NCI-H82 treated with DMSO at 0.1 percent for 48 hours (cell line): Measurements from ENCODE around the gene GMCL2.

ENCODE experiments used
- DNase-seq: peaks from one replicate; lab custom pipeline; 2025; ENCODE audit not compliant: unreplicated experiment; lab: John Stamatoyannopoulos, UW

The GMCL2 gene

DNA sequence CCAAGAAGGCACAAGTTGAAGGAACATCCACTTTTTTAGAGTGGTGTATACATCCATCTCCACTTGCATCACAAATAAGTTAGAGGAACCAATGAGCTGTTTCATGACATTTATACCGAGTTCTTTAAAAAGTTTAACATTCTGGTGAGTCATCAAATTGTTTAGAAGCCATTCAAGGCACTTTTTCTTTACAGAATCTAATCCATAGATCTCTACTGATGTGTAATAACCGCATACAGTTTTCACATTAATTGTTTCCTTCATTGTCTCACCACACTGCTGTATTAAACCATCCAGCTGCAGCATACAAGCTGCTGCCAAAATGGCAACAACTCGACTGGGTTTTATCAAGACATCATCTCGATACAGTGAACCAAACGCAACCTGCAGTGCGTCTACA, 744 bp downstream of the GMCL2 start:
- no peak for DNase-seq

DNA sequence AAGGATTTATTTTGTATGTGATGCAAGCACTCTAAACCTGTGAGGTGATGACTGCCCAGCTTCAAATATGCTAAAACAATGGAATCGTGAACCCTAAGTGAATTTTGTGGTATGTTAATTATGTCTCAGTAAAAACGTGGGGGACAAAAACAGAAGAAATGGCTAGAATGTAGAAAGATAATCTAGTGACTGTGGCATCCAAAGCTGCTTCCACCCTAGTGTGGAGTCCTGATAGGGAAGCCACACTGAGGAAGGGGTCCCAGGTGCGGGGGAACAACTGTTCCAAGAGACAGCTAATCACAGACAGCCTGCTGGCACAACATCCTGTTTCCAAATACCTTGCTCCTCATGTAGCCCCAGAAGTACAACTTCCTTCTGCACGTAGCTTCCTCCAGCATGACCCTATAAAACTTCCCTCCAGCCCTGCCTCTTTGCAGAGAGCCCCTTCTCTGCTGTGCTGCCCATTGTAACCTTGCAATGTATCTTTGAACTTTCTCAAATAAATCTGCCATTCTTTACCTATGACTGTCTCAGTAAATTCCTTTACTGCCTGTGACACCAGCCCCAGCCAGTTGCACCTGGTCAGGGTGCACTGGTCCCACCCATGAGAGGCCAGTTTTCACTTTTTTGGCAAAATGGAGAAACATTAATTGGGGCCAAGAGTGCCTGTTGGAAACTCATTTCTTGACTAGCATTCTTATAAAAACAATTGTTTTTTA, 4.9 kb downstream of the GMCL2 start:
- no peak for DNase-seq

DNA sequence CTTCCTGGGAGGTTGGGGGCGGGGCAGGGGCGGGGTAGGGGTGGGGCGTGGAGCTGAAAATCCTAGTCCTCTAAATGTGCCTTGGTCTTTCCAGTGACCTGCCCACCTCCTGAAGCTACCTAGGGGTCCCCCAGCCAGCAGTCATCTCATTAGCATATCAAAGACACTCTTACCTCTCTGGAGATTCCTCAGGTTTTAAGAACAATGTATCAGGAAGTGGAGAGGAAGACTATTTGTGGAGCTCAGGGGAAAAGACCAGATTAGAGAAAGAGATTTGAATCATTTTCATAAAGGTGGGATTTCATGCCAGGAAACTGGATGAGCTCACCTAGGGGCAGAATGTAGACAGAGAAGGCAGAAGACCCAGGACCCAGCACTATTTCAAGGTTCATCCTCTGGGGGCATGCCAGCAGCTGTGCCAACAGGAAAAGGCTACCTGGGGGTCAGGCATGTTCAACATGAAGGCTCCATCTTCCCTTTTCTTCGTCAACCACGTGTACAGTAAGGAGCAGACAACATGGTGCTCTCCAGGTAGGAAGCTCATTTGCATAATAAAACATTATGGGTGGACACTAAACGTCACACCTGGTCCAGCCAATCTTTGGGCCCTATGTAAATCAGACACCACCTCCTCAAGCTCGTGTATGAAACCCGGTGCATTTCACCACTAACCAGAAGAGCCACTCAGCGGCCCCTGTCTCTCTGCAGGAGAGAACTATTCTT, 6.9 kb downstream of the GMCL2 start:
- no peak for DNase-seq

DNA sequence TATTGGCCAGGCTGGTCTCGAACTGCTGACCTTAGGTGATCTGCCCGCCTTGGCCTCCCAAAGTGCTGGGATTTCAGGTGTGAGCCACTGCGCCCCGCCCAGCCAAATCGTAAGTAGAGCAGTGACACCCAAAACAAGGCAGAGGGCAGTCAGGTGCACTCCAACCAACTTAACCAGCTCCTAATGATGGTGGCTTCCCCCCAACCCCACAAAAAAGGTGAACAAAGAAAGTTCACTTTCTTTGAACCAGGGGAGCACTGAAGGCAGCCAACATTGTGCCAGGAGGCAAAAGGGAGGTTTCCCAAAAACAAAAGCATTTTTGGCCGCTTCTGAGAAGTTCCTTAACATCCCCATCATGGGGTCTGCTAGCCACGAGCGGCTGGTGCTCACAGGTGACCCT, 9.6 kb downstream of the GMCL2 start:
- no peak for DNase-seq

DNA sequence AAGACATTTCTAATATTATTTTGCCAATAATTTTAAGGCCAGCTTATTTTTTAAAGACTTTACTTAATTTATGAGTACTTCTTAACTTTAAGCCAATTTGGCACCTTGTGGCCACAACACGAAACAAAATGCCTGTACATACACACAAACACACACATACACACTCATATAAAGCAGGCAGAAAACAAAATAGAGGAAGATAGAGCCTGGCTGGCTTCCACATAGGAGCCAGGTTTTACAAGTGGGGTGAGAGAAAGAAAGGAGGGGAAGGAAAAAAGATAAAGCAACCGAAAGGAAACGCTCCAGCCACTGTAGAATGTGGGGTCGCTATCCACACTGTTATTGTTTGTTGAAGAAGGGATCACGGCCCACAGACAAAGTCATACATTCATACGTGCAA, 10.4 kb downstream of the GMCL2 start:
- no peak for DNase-seq

DNA sequence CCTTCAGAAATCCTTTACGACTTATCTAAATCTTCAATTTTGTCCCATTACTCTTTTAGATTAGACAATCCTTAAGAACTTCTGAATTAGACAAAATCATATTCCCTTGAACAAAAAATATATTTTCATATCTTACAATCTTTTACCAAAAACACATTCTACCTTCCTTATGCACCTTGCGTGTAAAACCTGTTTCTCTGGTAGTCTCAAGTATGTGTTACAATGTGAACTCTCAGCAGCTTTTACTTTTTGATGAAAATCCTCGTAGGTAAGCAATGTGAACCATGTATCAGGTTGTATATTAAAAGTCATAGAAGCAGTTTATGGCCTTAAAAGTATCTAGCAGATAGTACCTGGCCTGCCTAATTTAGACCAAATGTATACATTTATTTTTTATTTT, 12.7 kb downstream of the GMCL2 start:
- no peak for DNase-seq

DNA sequence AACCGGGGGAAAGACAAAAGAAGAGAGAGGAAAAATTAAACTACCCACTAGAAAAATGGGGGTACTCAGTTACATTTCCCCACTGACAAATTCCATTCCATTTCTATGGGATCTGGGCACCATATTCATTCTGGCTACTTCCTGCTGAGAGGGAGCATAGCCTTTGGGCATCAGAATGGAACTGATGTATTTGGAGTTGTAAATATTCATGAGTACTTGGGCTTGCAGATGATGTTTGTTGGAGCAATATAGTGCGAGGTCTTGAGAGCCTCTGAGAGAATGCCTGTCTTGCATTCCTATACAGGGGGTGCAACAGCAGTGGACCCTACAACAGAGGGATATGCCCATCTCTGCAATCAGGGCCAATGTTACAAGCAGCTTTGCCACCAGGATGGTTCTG, 16.7 kb downstream of the GMCL2 start:
- DNase-seq, result no peak

DNA sequence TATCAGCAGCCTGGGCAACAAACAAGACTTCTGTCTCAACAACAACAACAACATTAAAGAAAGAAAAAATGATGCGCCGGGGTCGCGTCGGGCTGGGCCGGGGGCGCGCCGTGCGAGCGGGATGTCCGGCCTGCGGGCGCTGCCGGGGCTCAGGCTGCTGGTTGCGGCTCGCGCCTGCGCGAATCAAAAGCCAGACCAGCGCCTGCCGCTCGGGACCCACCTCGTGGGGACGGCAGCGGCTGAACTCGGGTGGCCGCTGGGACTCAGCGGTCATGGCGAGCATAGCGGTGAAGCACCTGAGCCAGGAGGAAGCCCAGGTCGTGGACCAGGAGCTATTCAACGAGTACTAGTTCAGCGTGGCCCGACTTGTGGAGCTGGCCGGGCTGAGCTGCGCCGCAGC, 21.6 kb downstream of the GMCL2 start:
- no peak for DNase-seq

DNA sequence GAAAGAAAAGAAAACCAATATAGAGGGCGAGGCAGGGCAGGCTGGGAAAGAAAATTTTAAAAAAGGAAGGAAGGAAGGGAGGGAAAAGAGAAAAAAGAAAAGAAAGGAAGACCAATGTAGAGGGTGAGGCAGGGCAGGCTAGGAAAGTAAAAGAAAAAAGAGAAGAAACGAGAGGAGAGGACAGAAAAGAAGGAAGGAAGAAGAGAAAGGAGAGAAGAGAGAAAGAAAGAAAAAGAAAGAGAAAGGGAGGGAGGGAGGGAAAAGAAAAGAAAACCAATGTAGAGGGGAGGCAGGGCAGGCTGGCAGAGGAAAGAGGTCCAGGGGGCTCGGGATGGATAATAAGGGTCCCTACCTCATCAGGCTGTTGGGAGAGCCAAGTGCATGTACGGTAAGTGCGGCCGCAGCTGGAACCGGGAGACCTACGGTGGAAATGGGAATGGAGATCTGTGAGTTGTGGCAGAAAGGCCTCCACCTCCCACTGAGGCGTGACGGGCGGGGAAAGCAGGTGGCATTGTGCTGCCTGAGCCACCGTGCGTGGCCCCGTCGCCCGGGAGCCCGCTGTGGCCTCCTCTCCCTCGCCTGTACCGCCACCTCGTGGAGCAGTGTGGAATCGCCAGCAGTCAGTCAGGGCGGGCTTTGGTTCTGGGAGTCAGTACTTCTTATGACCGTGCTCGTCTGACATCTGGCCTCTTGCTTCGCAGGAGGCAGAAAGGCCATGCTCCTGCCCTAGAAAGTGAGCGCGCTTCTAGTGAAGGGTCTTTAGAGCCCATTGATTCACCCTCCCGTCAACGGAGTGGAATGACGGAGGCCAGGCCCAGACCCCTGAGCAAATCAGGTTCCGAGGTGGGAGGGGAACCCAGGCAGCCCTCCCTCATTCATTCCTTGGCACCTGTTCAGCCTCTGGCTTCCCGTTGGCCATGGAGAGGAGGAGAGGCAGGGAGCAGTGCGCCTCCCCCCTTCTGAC, 23.1 kb downstream of the GMCL2 start:
- peak; percentile 76 for DNase-seq

DNA sequence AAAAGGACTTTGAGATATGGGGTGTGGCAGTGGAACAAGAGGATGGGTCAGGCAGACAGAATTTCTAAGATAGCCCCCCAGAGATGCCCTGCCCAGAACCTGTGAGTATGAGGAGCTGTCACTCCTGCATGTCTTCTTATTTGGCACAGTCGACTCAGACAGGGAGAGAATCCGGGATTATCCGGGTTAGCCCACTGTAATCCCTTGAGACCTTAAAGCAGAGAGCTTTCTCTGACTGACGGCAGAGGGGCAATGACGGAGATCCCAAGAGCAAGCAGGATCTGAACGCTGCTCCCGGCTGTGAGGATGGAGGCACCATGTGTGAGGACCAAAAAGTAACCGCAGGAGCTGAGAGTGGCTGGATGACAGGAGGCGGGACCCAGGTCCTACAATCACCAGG, 24.7 kb downstream of the GMCL2 start:
- DNase-seq, result peak; percentile 90

DNA sequence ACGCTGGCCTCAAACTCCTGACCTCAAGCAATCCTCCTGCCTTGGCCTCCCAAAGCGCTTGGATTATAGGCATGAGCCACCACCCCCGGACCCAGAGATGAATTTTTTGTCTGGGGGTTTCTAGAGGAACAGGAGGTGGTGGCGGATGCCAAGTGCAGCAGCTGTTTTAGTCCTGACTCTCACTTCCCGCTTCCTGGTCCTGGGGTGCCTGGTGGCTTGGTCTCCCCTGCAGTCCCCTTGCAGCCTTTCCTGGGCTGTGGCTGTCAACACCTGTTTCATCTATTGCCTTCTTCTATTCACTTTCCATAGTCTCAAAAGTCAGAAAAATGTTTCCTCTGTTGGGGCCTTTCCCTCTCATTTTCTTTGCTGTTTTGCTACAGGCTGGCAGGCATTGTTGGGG, 27.0 kb downstream of the GMCL2 start:
- DNase-seq, result no peak

DNA sequence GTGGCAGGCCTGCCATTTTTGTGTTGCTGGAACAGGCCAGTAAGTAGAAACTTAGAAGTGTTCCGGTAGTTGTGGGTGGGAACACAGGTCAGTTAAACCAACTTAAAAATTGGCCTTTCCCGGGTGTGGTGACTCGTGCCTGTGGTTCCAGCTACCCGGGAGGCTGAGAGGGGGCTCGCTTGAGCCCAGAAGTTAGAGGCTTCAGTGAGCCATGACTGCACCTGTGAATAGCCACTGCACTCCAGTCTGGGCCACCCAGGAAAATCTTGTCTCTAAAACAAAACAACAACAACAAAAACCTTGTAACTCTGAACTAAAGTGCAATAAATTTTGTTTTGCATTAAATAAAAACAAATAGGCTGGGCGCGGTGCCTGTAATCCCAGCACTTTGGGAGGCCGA, 32.1 kb downstream of the GMCL2 start:
- no peak for DNase-seq

DNA sequence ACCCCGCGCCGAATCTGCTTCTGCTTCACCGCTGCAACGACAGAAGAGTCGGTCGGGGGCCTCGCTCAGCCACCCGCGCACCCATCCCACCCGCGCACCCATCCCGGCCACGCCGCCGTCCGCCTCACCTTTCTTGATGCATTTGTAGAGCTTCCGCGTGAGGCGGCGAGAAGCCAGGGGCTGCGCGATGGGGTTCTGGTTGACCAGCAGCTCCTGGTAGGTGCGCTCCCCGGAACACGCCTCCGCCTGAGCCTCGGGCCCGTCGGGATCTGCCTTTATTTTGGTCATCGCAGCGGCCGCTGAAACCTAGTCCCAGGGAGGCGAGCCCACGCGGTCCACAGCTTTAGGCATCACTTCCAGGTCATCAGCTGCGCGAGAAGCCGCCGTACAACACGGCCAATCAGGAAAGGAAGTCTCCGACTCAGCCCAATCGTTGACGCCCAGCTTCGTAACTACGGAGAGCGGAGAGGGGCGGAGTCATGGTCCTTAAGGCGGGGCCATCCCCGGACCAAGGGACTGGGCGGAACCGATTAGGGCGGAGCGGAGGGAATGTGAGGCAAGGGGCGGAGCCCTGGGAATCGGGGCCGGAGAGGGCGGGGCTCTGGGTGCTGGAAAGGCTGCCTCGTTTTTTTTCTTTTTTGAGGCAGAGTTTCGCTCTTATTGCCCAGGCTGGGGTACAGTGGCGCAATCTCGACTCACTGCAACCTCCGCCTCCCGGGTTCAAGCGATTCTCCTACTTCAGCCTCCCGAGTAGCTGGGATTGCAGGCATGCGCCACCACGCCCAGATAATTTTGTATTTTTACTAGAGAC, 33.4 kb downstream of the GMCL2 start, which contains the start of gene NHP2:
Gene NHP2 (minus strand): TSS at position 356 of the 811 bp plus-strand sequence. CDS start 68 bp downstream, at position 288.
- DNase-seq, result peak; percentile 92

DNA sequence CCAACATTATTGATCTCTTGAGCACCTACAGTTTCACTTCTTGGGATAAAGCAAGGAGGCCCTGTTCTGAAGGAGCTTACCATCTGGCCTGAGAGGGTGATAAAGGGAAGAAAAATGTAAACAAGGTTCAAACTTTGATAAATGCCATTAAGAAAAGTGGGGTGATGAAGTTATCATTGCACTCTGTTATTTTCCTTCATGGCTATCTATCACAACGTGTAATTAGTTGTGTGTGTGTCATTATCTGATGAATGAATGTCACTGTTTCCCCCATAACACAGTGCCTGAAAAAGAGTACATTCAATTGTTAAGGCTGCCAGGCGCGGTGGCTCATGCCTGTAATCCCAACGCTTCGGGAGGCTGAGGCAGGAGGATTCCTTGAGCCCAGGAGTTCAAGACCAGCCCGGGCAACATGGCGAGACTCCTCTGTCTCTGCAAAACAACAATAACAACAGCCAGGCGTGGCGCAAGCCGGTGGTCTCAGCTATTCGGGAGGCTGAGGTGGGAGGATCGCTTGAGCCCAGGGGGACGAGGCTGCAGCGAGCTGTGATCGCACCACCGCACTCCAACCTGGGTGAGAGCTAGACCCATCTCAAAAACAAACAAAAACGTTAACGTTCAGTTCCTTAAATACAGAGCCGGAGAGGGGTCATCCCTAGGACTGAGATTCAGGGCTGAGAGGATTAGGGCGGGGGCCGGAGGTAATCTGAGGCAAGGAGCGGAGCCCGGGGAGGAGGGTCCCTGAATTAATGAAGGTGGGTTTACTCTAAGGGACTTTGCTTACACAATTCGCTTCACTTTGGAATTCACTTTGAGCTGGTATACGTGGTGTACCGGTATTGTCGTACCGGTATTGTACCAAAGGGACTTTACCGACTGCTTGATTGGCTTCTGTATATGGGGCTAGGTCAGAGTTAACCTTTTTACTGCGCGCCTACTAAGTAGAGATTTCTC, 34.4 kb downstream of the GMCL2 start:
- no peak for DNase-seq

DNA sequence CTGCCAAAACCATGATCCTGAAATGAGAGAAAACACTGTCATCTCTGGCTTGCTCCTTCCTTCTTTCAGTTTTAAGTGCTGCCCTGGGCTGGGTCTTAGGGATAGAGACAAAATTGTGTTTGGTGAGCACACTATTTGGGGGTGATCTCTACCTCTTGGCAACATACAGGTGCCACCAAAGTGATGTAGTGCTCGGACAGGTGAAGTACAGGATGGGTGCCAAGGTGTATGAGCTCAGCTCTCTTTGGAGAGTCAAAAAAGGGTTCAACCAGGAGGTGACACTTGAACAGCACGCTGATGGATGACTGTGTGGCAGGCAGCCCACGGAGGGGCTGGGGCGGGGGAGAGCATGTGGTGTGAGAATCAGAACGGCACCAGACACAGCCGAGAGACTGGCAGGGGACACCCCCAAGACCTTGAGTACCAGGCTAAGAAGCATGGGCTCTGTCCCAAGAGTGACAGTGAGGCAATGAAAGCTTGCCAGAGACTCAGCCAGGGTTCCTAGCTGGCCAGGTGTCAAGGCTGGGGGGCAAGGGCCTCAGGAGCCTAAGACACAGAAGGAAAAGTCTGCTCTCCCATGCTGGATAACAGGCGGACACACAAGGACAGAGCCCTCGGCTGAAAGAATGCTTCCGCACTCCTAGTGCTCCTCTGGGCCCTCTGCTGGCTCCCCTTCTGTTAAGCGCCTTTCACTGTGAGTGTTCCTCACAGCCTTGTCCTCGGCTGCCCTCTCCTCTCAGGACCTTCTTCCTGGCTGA, 36.0 kb downstream of the GMCL2 start:
- no peak for DNase-seq

DNA sequence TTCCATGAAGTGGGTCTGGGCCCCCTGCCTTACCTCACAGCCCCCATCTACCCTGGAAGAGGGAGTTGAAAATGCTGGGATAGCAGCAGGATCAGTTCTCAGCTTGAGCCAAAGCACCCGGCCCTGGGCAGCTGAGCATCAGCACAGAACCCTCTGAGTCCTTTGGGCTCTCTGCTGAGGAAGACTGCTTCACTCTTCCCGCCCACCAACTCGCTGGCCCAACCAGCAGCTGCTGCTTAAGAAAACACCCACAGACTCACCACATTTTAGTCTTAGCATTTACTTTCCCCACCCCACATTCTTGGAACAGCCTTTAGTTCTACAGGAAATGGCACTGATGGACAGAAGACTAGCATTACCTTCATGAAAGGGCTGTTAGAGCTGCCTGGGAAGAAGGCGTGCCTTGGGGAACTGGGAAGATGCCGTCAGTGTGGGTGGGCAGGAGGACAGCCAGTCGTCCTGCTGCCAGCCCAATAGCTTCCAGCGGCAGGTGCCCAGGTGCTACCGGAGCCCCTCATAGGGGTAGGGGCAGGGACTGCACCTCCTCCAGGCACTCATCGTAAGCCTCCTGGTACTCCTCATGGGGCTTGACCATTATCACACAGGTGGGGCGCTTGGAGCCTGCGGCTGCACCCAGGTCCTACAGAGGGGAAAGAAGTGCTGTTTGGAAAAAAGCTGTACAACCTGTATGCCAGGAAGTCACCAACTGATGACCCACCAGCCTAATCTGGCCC, 37.8 kb downstream of the GMCL2 start:
- DNase-seq, result no peak

DNA sequence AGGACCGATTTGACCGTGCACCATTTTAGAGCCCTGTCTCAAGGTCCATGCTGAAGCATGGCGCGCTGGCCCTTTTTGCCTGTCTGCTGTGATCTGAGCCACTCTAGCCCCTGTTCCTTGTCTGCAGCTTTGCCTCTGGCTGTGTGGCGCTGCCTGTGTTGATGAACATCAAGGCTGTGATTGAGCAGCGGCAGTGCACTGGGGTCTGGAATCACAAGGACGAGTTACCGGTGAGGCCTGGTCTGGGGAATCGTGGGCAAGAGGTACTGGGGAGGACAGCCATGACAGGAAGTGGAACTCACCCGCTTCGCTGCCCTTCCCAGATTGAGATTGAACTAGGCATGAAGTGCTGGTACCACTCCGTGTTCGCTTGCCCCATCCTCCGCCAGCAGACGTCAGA, 39.8 kb downstream of the GMCL2 start:
- DNase-seq, result no peak
